T47D (cell line): Measurements from ENCODE around the gene CETN3.
"Not testable (repeated sequence)": the region's sequence is repeated elsewhere in the genome, so short reads cannot be mapped to it uniquely, and the experiment has no call there.

Experiments
- DNase-seq, 2 experiments: peaks; one replicate each; pipeline versions ENCODE4 v3.0.0 to v3.0.0-alpha.2; 2011 to 2012; ENCODE audit warnings: low read depth in 1 of 2, low spot score in 1 of 2
- JUND ChIP-seq: IDR thresholded peaks from 2 replicates; pipeline ENCODE4 v1.6.1; 2012; ENCODE audit warnings: low read depth
- in situ Hi-C: cut with HindIII; loops from 2 replicates; pipeline ENCODE4 v1.10.0; 2016; ENCODE audit warnings: low sequenced_read_pairs, low pct_unique_long_range_greater_than_20kb

Gene CETN3

DNA sequence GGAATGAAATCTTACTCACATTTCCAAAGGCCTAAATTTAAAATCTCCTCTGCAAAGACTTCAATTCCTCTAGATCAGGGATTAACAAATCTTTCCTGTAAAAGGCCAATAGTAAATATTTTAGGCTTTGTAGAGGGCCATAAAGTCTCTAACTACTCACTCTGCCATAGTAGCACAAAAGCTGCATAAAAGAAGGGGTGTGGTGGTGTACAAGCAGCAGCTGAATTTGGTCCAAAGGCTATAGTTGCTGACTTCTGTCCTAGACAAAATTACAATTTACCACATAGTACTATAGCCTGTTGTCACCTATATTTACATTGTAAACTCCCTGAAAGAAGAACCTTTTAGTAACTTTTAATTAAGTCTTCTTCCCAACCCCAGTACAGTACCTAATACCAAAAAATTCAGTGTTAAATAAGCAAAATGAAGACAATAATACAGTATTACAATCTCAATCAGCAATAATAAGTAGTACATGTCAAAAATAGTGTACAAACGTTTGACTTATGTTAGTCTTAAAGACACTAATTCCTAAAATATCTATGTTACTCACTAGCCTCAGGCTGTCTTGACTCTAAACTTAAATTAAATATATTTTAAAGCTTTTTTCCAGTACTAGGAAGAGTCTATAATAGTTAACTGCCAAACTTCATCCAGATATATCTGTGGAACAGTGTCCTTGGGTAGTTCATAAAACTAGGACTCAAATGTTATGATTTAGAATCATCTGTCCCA, 6.9 kb downstream of the CETN3 start:
- TF ChIP-seq JUND, result no peak
- in situ Hi-C loops, result no loop called here
- DNase-seq, result no peak

DNA sequence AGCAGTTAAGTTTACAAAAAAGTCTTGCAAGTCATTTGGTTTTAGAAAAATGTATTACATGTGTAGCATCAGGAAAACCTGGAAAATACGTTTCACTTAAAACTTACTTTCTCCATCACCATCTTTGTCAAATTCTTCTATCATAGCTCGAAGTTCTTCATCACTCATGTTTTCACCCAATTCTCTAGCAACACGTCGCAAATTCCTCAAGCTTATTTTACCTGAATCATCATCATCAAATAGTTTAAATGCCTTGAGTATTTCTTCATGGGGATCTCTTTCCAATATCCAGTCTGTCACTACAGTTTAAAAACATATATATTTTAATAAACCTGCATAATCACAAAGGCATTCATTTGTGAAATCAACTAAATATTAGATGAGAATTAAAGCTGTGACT, 10.3 kb downstream of the CETN3 start:
- no peak for TF ChIP-seq JUND
- no peak for DNase-seq

DNA sequence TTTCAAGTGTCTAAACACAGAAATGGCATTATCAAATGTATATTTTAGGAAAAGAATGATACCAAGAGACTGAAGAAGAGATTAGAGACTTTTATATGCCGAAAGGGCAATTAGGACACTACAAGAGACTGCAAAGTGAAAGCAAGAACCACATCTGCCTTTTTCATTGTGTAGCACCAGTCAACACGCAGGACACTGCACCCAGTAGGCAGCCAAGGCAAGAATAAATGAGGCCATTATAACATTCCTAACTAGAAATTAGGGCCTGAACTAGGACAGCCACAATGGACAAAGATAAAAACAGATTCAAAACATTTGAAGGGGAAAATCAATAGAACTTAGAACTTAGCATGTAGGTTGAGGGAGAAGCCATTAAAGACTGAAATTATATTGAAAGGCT, 10.8 kb downstream of the CETN3 start:
- in situ Hi-C loops, result no loop called here
- TF ChIP-seq JUND, result no peak
- DNase-seq, result no peak

More for the DNA sequence above, 10.3 kb downstream of the CETN3 start:
- in situ Hi-C loops, result no loop called here

DNA sequence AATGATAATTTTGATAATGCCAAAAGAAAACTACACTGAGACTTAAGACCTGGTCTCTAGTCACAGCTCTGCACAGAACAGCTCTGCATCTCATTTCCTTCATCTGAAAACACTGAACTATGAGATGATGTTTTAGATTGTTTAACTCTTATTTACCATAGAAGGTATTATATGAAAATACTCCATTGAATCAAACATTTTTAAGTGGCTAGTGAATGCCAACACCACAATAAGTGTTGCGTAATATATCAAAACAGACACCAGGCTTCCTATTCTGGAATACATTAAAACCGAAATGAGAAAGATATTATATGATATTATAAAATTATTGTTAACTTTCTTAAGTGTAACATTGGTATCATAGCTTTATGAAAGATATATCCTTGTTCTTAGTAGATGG, 14.6 kb downstream of the CETN3 start:
- no peak for TF ChIP-seq JUND
- no peak for DNase-seq
- in situ Hi-C loops, result no loop called here

DNA sequence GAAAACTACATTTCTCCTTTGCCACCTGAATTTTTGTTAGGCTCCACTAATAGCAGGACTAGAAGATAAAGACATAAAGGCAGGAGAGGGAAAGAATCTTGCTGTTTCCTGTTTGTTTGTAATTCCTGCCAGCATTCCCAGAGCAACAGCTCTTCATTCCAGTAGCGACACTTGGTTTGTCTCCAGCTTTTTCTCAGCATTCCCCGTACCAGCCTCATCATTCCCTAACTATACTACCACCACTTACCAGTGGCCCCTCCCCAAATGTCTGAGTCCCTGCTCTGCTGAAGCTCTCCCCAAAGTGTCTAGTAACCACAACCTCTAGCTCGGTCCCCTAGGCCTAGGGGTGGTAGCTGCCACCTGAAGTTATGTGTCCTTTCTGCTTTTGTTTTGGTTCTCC, 18.6 kb downstream of the CETN3 start:
- DNase-seq, result no peak
- in situ Hi-C loops, result no loop called here
- no peak for TF ChIP-seq JUND

DNA sequence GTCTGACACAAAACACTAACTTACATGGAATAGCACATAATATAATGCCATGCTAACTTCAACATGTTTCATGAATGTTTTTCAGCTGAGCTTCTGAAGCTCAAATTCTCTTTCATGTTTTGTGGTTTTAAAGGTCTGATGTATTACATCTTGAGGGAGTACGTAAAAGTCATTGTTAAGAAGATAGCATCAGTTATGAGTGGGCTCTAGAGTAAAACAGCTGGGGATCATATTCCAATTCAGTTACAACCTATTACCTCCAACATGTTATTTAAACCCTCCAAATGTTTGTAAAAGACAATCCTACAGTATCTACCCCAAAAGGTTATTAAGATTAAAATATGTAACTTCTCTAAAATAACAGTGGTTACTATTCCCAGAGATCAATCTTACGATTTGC, 19.2 kb downstream of the CETN3 start:
- no peak for TF ChIP-seq JUND
- in situ Hi-C loops, result no loop called here
- DNase-seq, result no peak

DNA sequence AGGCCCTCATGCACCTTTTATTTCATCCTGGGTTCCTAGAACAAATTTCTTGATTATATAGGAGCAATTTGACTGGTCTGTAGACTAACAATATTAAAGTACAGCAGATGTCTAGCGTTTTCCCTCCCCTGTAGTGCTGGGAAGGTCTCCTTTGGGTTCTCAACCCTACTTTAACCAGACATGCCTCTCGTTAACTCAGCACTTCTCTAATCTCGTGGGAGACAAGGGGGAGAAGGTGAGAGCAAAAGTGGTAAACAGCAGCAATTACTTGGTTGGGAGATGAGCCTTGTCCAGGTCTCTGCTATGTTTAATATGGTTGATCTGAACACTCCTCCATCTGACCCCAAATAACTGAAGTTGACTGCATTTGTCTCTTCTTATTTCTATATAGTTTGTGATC, 22.0 kb downstream of the CETN3 start:
- no peak for TF ChIP-seq JUND
- in situ Hi-C loops, result no loop called here
- no peak for DNase-seq

DNA sequence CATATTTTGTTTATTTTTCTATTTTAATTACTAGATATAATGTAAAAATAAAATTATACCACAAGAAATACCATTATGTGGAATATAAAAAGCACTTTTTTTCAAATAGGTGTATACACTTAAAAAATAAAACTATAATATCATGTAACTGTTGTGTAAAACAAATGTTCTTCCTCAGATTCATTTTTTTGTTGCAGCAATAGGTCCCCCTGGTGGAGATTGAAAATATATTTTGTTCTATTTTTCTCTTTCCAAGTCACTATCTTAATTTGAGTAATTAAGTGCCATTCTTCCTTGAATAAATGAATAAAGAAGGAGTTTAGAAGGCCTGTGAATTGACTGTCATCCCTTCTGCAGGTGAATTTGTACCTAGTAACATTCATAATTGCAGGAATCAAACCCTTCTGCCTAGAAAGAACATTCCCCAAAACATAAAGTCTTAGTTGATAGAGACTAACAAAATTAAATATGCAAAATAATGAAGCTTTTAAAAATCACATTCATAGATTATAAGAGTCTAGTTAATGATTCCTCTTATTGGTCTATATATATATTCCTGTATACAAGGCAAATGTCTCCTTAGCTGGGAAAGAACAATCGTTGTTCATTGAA, 23.4 kb downstream of the CETN3 start:
- in situ Hi-C loops, result no loop called here
- DNase-seq, result peak in 1 of 2 experiments; percentile 54
- no peak for TF ChIP-seq JUND

DNA sequence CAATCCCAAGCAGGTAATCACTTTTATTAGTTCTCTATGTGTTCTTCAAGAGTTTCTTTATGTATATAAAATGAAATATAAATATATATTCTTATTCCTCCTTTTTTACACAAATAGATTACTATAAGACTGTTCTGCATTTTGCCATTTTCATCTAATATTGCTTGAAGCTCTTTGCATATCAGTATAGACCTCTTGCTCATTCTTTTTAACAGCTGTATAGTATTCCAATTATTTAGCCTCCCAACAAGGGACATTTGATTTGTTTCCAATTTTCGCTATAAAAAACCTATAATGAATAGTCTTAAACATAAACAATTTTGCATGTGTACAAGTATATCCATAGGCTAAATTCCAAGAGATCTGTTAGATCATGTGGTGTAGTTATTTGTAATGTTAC, 25.2 kb downstream of the CETN3 start:
- no peak for TF ChIP-seq JUND
- no peak for DNase-seq
- in situ Hi-C loops, result no loop called here

DNA sequence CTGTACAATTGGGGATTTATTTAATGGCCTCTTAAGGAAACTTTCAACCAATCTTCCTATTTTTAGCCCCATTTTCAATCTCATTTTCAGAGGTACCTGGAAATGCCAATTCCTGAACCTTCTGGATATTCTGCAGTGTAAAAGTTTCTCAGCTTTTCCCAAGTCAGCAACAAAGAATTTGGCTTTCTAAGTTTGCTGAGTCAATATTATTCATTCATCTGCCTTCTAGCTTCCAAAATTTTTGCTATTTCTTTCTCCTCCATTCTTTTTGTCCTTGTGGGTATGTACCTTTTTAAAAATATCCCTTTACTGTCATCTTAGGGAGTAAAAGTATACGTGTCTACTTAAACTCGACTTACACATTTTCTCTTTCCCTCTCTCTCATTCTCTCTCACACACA, 25.7 kb downstream of the CETN3 start:
- in situ Hi-C loops, result no loop called here
- no peak for DNase-seq
- no peak for TF ChIP-seq JUND

DNA sequence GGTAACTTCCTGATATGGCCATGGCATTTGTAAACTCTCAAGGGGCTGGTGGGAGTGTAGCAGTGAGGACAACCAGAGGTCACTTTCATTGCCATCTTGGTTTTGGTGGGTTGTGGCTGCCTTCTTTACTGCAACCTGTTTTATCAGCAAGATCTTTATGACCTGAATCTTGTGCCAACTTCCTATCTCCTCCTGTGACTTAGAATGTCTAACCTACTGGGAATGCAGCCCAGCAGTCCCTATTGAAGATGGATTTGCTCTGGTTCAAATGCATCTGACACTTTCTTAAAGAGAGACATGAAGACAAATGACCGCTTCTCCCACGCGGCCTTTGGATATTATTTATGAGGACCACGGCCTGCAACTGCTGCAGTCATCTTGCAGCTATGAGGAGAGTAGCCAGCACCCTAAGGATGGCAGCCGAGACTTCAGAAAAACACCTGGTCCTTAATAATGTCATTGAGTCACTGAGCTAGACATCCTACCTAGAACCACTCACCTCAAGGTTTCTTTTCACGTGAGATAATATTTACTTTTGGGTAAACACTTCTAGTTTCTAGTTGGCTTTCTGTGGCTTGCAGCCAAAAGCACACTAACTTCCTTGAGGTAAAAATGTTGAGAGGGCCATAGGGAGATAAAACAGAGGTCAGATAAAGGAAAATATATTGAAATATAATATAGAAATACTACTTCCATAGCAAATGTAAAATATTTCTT, 28.2 kb downstream of the CETN3 start:
- no peak for TF ChIP-seq JUND
- peak in 1 of 2 experiments; percentile 27 for DNase-seq
- in situ Hi-C loops, result no loop called here

DNA sequence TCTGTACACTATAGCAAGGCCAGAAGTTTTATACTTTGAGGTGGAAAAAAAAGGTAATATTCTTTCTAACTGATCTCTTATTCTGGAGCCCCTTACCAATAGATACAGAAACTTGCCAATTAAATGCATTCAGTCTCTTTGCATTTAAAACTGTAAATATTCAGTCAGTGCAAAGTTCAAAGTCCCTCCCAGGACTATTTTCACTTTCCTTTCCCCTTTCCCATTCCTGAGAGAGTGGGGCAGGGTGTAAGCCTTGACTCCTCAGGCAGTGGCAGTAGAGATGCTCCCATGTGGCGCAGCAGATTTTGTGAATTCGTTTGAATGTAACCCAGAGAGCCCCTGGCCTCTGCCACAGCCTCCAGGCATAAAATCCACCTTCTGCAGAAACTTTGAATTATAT, 29.9 kb downstream of the CETN3 start:
- no peak for DNase-seq
- in situ Hi-C loops, result no loop called here
- no peak for TF ChIP-seq JUND

DNA sequence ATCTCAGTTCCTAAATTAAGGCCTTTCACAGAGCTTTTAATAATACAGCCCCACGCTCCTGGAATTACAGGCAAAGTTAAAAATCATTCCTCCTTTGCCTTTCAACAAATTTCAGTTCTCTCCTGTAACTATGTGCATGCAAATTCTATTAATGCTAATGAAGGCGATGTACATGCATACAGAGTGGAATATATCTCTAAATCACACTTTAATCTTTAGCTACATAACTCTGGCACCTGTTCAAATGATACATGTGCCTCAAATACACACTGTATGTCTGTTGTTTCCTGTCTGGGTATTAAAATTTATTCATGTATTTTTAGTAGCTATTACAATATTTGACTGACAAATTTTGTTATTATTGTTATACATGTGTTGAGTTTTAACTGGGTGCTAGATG, 30.8 kb downstream of the CETN3 start:
- no peak for TF ChIP-seq JUND
- no peak for DNase-seq
- in situ Hi-C loops, result no loop called here

DNA sequence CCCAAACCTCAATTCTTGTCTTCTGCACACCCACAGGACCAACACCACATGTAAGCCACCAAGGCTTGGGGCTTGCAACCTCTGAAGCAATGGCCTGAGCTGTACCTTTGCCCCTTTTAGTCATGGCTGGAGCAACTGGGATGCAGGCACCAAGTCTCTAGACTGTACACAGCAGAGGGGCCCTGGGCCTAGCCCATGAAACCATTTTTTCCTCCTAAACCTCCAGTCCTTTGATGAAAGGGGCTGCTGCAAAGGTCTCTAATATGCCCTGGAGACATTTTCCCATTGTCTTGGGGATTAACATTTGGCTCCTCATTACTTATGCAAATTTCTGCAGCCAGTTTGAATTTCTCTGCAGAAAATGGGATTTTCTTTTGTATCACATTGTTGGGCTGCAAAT, 38.3 kb downstream of the CETN3 start:
- in situ Hi-C loops, DNase-seq: not testable (repeated sequence)
